ENCODE measurements around the gene ATP8A1.

GRCh38 chr4:42642845-42643615, 13.9 kb downstream of the ATP8A1 start:
- no peak for TF ChIP-seq CTCF (conservative IDR thresholded peaks at IDR 0.05; ENCODE audit: low read length)
- TF ChIP-seq EZH2phosphoT487 (IDR thresholded peaks at IDR 0.05; ENCODE audit: borderline replicate concordance, low read depth, low read length) = no peak
